GM23338 (cell line): ENCODE data around the gene DERA. TPM values are rescaled to one million over a fixed set of nuclear protein-coding genes. Genes with fewer than 3 reads are reported as not detected.

Experiments used
- ATAC-seq: fragments of 200-7000 bp; cut with Tn5 transposase; 3 replicates; pipeline ENCODE4 v1.9.1; 2020
- DNase-seq: peaks from one replicate; pipeline ENCODE4 v3.0.0-alpha.2; 2015; ENCODE audit warnings: low spot score
- H2AFZ ChIP-seq: fragments of 200-600 bp; sonication (generic); 2 replicates; pipeline ENCODE4 v1.8.0; 2016; ENCODE audit warnings: antibody characterized with exemption, mild to moderate bottlenecking, moderate library complexity
- H3F3A ChIP-seq: fragments of 200-600 bp; sonication (generic); replicated peaks from 2 replicates; pipeline ENCODE4 v1.8.0; 2017; ENCODE audit warnings: antibody characterized with exemption, mixed run types, low read depth
- H3K27ac ChIP-seq: fragments of 200-600 bp; sonication (generic); 2 replicates; pipeline ENCODE4 v1.6.1; 2016; ENCODE audit warnings: low read depth
- H3K27me3 ChIP-seq: fragments of 200-600 bp; sonication (generic); 2 replicates; pipeline ENCODE4 v1.8.0; 2016; ENCODE audit warnings: mild to moderate bottlenecking, mixed run types, moderate library complexity; ENCODE audit not compliant: insufficient read depth
- H3K36me3 ChIP-seq: fragments of 200-600 bp; sonication (generic); 2 replicates; pipeline ENCODE4 v1.8.0; 2016; ENCODE audit warnings: mild to moderate bottlenecking; ENCODE audit not compliant: insufficient read depth
- H3K4me1 ChIP-seq: fragments of 200-600 bp; sonication (generic); 2 replicates; pipeline ENCODE4 v1.8.0; 2016; ENCODE audit warnings: mild to moderate bottlenecking, moderate library complexity; ENCODE audit not compliant: insufficient read depth
- H3K4me2 ChIP-seq: fragments of 200-600 bp; sonication (generic); 2 replicates; pipeline ENCODE4 v1.7.1; 2017; ENCODE audit warnings: mixed run types
- H3K4me3 ChIP-seq: fragments of 200-600 bp; sonication (generic); 2 replicates; pipeline ENCODE4 v1.6.1; 2016; ENCODE audit warnings: mixed run types
- H3K79me2 ChIP-seq: fragments of 200-600 bp; sonication (generic); replicated peaks from 2 replicates; pipeline ENCODE4 v1.8.0; 2017; ENCODE audit warnings: mild to moderate bottlenecking; ENCODE audit not compliant: insufficient read depth
- H3K9me2 ChIP-seq: fragments of 200-600 bp; sonication (generic); 2 replicates; pipeline ENCODE4 v1.8.0; 2017; ENCODE audit not compliant: insufficient read depth
- H4K20me1 ChIP-seq: fragments of 200-600 bp; sonication (generic); replicated peaks from 2 replicates; pipeline ENCODE4 v1.8.0; 2017; ENCODE audit warnings: mild to moderate bottlenecking; ENCODE audit not compliant: insufficient read depth
- H3K27ac Mint-ChIP-seq: 2 replicates; pipeline ENCODE4 v1.8.0; 2020; ENCODE audit warnings: inconsistent platforms, mild to moderate bottlenecking, moderate library complexity, mixed read lengths
- H3K27me3 Mint-ChIP-seq: 3 replicates; pipeline ENCODE4 v1.8.0; 2022; ENCODE audit warnings: low read depth, mild to moderate bottlenecking, moderate library complexity, mixed read lengths, inconsistent platforms; ENCODE audit not compliant: insufficient read depth, poor library complexity
- H3K36me3 Mint-ChIP-seq: 3 replicates; pipeline ENCODE4 v1.8.0; 2021; ENCODE audit warnings: low read depth, mild to moderate bottlenecking, inconsistent platforms, moderate library complexity, mixed read lengths
- H3K4me1 Mint-ChIP-seq: 3 replicates; pipeline ENCODE4 v1.8.0; 2020; ENCODE audit warnings: mild to moderate bottlenecking, inconsistent platforms, mixed read lengths
- H3K4me3 Mint-ChIP-seq: 3 replicates; pipeline ENCODE4 v1.8.0; 2021; ENCODE audit warnings: moderate library complexity, mild to moderate bottlenecking, inconsistent platforms, mixed read lengths
- H3K9me3 Mint-ChIP-seq: 3 replicates; pipeline ENCODE4 v1.8.0; 2020; ENCODE audit warnings: moderate library complexity, mild to moderate bottlenecking, inconsistent platforms, mixed read lengths
- EZH2 ChIP-seq: fragments of 200-600 bp; sonication (generic); IDR thresholded peaks from one replicate; pipeline ENCODE4 v1.8.0; 2017; ENCODE audit warnings: antibody characterized with exemption, mild to moderate bottlenecking, low read depth; ENCODE audit not compliant: unreplicated experiment
- EZH2phosphoT487 ChIP-seq: fragments of 200-600 bp; sonication (generic); IDR thresholded peaks from one replicate; pipeline ENCODE4 v1.8.1; 2018; ENCODE audit warnings: antibody characterized with exemption; ENCODE audit not compliant: unreplicated experiment
- NANOG ChIP-seq: IDR thresholded peaks from 2 replicates; pipeline ENCODE4 v1.6.1; 2016; ENCODE audit warnings: antibody characterized with exemption, borderline replicate concordance
- POLR2AphosphoS5 ChIP-seq: IDR thresholded peaks from 2 replicates; pipeline ENCODE4 v1.6.1; 2016; ENCODE audit warnings: antibody characterized with exemption, low read depth
- STAT1 ChIP-seq: IDR thresholded peaks from one replicate; pipeline ENCODE4 v1.6.1; 2016; ENCODE audit warnings: antibody characterized with exemption; ENCODE audit not compliant: unreplicated experiment
- ZNF114 ChIP-seq: fragments of 250-450 bp; sonication (Bioruptor Pico); IDR thresholded peaks from 2 replicates; pipeline ENCODE4 v1.5.0; 2020; ENCODE audit warnings: mild to moderate bottlenecking, moderate library complexity
- ZNF331 ChIP-seq: fragments of 250-450 bp; sonication (Bioruptor Pico); IDR thresholded peaks from 2 replicates; pipeline ENCODE4 v1.5.0; 2020; ENCODE audit warnings: low read depth, mild to moderate bottlenecking, moderate library complexity
- polyA plus RNA-seq: library from polyadenylated mRNA; unstranded; fragments of >200 nt; fragmentation: Nextera tagmentation; extraction: Ambion mirVana; gene quantifications from 2 replicates; pipeline ENCODE4 v1.2.1, GENCODE V29; 2016
- total RNA-seq: library from RNA; depleted of rRNA; stranded (reverse); fragments of >200 nt; shearing (Covaris generic); gene quantifications from 2 replicates; pipeline ENCODE4 v1.2.3, GENCODE V29; 2014
- TF ChIP-seq, protein P1 (sequence below), 2 experiments: fragments of 200-600 bp in 1 of 2; sonication (generic) in 1 of 2; conservative IDR thresholded peaks; 2 replicates each; pipeline versions ENCODE4 v1.5.1 to v1.6.1; 2016 to 2017; ENCODE audit warnings: antibody characterized with exemption in 2 of 2, low read depth in 2 of 2, mild to moderate bottlenecking in 2 of 2, moderate library complexity in 1 of 2
- TF ChIP-seq, protein P2 (sequence below): IDR thresholded peaks from 2 replicates; pipeline ENCODE4 v1.6.1; 2016; ENCODE audit warnings: antibody characterized with exemption
- TF ChIP-seq, protein P3 (sequence below): fragments of 250-450 bp; sonication (Bioruptor Pico); IDR thresholded peaks from 2 replicates; pipeline ENCODE4 v1.5.0; 2020; ENCODE audit warnings: mild to moderate bottlenecking, moderate library complexity

DERA gene
- total and polyA plus RNA-seq, 2 experiments from 2014 or later = 20.4 to 27.3 TPM

DNA sequence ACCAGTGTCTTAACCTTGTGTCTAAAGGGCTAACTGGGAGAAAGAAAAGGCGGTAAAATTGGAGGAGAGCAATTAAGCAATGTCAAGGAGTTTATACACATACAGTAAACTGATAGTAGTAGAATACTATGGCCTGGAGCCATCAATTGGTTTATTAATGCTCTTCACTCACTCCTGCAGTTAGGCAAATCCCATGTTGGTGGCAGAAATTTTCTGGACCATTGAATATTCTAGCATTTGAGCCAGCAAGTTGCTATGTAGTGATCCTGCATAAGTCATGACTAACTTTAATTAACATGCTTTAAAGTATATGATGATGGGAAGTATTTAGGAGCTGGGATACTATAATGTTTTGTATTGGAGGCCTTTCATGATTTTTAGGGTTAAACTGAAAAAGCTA, 14.3 kb upstream of the DERA start:
- Histone ChIP-seq H3K9me2 (no peaks in the 10 kb centered on the region), H2AFZ (no peak overlapping the region), H3K79me2 (peaks cover 26% of the 10 kb centered on the region; the same call in 1 of the 2 replicates), H3K4me1 (no peaks in the 10 kb centered on the region), H3F3A (no peaks in the 10 kb centered on the region), H3K4me2 (no peak overlapping the region), H3K4me3 (no peak overlapping the region), H4K20me1 (0 out of 2 replicates have a peak, but pooled peaks cover 30% of the 10 kb centered on the region), H3K36me3 (peaks cover 54% of the 10 kb centered on the region), H3K27ac (no peak overlapping the region), H3K27me3 (no peaks in the 10 kb centered on the region)
- Mint-ChIP-seq H3K4me1 (no peaks in the 10 kb centered on the region), H3K27ac (no peak overlapping the region), H3K36me3 (peaks cover 70% of the 10 kb centered on the region), H3K4me3 (no peak overlapping the region), H3K27me3 (peaks cover 2% of the 10 kb centered on the region), H3K9me3 (no peaks in the 10 kb centered on the region)
- TF ChIP-seq EZH2 (no peak), EZH2phosphoT487 (no peak), ZNF114 (CRISPR knock-in tag) (no peak), POLR2AphosphoS5 (no peak), NANOG (no peak), STAT1 (no peak)
- no peak for ATAC-seq
- DNase-seq = no peak

DNA sequence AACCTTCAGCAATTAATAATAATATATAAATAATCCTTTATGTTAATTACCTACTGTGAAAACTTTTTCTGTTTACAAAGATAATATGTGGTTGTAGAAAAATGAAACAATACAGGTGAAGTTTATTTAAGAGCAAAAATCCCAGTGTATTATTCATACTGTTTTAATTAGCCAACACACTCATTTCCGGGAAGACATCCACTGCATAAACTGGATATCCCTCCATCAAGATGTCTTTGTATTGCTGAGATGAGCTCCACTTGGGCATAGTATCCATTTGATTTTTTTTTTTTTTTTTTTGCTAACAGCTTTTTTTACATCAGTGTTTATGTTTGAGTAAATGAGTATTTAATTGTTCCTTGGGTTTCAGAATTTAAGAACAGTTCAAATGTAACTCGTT, 13.7 kb upstream of the DERA start:
- ATAC-seq (no peak), DNase-seq (no peak)
- no peaks in the 10 kb centered on the region for H3K4me1 Mint-ChIP-seq
- H3K27ac Mint-ChIP-seq = no peak overlapping the region
- H3K27me3 Mint-ChIP-seq = peaks cover 2% of the 10 kb centered on the region
- Histone ChIP-seq H3K4me2 (no peak overlapping the region), H3F3A (no peaks in the 10 kb centered on the region), H3K79me2 (peaks cover 20% of the 10 kb centered on the region; the same call in 1 of the 2 replicates), H4K20me1 (0 out of 2 replicates have a peak, but pooled peaks cover 28% of the 10 kb centered on the region), H3K4me3 (no peak overlapping the region), H3K36me3 (peaks cover 58% of the 10 kb centered on the region), H3K27ac (no peak overlapping the region), H3K4me1 (no peaks in the 10 kb centered on the region), H3K27me3 (no peaks in the 10 kb centered on the region), H2AFZ (no peak overlapping the region), H3K9me2 (no peaks in the 10 kb centered on the region)
- peaks cover 72% of the 10 kb centered on the region for H3K36me3 Mint-ChIP-seq
- no peak overlapping the region for H3K4me3 Mint-ChIP-seq
- no peaks in the 10 kb centered on the region for H3K9me3 Mint-ChIP-seq
- TF ChIP-seq, protein P1, sequence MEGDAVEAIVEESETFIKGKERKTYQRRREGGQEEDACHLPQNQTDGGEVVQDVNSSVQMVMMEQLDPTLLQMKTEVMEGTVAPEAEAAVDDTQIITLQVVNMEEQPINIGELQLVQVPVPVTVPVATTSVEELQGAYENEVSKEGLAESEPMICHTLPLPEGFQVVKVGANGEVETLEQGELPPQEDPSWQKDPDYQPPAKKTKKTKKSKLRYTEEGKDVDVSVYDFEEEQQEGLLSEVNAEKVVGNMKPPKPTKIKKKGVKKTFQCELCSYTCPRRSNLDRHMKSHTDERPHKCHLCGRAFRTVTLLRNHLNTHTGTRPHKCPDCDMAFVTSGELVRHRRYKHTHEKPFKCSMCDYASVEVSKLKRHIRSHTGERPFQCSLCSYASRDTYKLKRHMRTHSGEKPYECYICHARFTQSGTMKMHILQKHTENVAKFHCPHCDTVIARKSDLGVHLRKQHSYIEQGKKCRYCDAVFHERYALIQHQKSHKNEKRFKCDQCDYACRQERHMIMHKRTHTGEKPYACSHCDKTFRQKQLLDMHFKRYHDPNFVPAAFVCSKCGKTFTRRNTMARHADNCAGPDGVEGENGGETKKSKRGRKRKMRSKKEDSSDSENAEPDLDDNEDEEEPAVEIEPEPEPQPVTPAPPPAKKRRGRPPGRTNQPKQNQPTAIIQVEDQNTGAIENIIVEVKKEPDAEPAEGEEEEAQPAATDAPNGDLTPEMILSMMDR (conservative IDR thresholded peaks at IDR 0.05; ENCODE audit: low read depth in 2 of 2) = no peak
- TF ChIP-seq, protein P2, sequence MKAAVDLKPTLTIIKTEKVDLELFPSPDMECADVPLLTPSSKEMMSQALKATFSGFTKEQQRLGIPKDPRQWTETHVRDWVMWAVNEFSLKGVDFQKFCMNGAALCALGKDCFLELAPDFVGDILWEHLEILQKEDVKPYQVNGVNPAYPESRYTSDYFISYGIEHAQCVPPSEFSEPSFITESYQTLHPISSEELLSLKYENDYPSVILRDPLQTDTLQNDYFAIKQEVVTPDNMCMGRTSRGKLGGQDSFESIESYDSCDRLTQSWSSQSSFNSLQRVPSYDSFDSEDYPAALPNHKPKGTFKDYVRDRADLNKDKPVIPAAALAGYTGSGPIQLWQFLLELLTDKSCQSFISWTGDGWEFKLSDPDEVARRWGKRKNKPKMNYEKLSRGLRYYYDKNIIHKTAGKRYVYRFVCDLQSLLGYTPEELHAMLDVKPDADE = no peak
- TF ChIP-seq EZH2phosphoT487 (no peak), ZNF331 (no peak), ZNF114 (CRISPR knock-in tag) (no peak)
- TF ChIP-seq, protein P3, sequence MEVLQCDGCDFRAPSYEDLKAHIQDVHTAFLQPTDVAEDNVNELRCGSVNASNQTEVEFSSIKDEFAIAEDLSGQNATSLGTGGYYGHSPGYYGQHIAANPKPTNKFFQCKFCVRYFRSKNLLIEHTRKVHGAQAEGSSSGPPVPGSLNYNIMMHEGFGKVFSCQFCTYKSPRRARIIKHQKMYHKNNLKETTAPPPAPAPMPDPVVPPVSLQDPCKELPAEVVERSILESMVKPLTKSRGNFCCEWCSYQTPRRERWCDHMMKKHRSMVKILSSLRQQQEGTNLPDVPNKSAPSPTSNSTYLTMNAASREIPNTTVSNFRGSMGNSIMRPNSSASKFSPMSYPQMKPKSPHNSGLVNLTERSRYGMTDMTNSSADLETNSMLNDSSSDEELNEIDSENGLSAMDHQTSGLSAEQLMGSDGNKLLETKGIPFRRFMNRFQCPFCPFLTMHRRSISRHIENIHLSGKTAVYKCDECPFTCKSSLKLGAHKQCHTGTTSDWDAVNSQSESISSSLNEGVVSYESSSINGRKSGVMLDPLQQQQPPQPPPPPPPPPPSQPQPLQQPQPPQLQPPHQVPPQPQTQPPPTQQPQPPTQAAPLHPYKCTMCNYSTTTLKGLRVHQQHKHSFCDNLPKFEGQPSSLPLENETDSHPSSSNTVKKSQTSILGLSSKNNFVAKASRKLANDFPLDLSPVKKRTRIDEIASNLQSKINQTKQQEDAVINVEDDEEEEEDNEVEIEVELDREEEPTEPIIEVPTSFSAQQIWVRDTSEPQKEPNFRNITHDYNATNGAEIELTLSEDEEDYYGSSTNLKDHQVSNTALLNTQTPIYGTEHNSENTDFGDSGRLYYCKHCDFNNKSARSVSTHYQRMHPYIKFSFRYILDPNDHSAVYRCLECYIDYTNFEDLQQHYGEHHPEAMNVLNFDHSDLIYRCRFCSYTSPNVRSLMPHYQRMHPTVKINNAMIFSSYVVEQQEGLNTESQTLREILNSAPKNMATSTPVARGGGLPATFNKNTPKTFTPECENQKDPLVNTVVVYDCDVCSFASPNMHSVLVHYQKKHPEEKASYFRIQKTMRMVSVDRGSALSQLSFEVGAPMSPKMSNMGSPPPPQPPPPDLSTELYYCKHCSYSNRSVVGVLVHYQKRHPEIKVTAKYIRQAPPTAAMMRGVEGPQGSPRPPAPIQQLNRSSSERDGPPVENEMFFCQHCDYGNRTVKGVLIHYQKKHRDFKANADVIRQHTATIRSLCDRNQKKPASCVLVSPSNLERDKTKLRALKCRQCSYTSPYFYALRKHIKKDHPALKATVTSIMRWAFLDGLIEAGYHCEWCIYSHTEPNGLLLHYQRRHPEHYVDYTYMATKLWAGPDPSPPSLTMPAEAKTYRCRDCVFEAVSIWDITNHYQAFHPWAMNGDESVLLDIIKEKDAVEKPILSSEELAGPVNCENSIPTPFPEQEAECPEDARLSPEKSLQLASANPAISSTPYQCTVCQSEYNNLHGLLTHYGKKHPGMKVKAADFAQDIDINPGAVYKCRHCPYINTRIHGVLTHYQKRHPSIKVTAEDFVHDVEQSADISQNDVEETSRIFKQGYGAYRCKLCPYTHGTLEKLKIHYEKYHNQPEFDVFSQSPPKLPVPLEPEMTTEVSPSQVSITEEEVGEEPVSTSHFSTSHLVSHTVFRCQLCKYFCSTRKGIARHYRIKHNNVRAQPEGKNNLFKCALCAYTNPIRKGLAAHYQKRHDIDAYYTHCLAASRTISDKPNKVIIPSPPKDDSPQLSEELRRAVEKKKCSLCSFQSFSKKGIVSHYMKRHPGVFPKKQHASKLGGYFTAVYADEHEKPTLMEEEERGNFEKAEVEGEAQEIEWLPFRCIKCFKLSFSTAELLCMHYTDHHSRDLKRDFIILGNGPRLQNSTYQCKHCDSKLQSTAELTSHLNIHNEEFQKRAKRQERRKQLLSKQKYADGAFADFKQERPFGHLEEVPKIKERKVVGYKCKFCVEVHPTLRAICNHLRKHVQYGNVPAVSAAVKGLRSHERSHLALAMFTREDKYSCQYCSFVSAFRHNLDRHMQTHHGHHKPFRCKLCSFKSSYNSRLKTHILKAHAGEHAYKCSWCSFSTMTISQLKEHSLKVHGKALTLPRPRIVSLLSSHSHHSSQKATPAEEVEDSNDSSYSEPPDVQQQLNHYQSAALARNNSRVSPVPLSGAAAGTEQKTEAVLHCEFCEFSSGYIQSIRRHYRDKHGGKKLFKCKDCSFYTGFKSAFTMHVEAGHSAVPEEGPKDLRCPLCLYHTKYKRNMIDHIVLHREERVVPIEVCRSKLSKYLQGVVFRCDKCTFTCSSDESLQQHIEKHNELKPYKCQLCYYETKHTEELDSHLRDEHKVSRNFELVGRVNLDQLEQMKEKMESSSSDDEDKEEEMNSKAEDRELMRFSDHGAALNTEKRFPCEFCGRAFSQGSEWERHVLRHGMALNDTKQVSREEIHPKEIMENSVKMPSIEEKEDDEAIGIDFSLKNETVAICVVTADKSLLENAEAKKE = no peak
